GM12878 (cell line): Measurements from ENCODE around the gene EFCAB9.

Experiments used
- ATF2 ChIP-seq: IDR thresholded peaks from 2 replicates; pipeline ENCODE4 v1.6.1; 2012; ENCODE audit warnings: low read length, inconsistent platforms
- BCL11A ChIP-seq: IDR thresholded peaks from 2 replicates; pipeline ENCODE4 v1.6.1; 2011; ENCODE audit warnings: low read depth, low read length
- CTCF ChIP-seq, 3 experiments: IDR thresholded peaks in 2 of 3; conservative IDR thresholded peaks in 1 of 3; 2 replicates each; pipeline ENCODE4 v1.5.1; 2011; ENCODE audit warnings: low read depth in 3 of 3, low read length in 3 of 3, mild to moderate bottlenecking in 3 of 3, control low read depth in 2 of 3, moderate library complexity in 2 of 3, inconsistent platforms in 1 of 3, mixed read lengths in 1 of 3; ENCODE audit not compliant: control insufficient read depth in 2 of 3, insufficient read depth in 1 of 3; ENCODE audit errors: extremely low read depth in 1 of 3
- E2F8 ChIP-seq: fragments of 450-650 bp; IDR thresholded peaks from 2 replicates; pipeline ENCODE4 v1.6.1; 2018; ENCODE audit warnings: mild to moderate bottlenecking, low read depth, moderate library complexity; ENCODE audit not compliant: partially characterized antibody
- ELK1 ChIP-seq: IDR thresholded peaks from 2 replicates; pipeline ENCODE4 v1.6.1; 2012; ENCODE audit warnings: low read depth, low read length, improper control_type of control experiment
- GATAD2B ChIP-seq: fragments of 450-650 bp; conservative IDR thresholded peaks from 2 replicates; pipeline ENCODE4 v1.6.1; 2017; ENCODE audit warnings: low read depth, mild to moderate bottlenecking, moderate library complexity
- TARDBP ChIP-seq: IDR thresholded peaks from 2 replicates; pipeline ENCODE4 v1.6.1; 2016; ENCODE audit warnings: borderline replicate concordance
- TCF12 ChIP-seq: IDR thresholded peaks from 2 replicates; pipeline ENCODE4 v1.6.1; 2011; ENCODE audit warnings: low read depth, mild to moderate bottlenecking, low read length

GRCh38 chr5:172156541-172156994, 37.4 kb upstream of the EFCAB9 start:
- TF ChIP-seq ELK1 (no peak), E2F8 (no peak), TCF12 (no peak), BCL11A (no peak), TARDBP (no peak), ATF2 (no peak), CTCF (IDR thresholded peaks at IDR 0.05 in 2 of 3, conservative IDR thresholded peaks at IDR 0.05 in 1 of 3; ENCODE audit: control insufficient read depth in 2 of 3, extremely low read depth in 1 of 3, insufficient read depth in 1 of 3, low read depth in 3 of 3, low read length in 3 of 3) (no peak), GATAD2B (no peak)
